HepG2 (cell line): ENCODE measurements around the gene EFCAB11. TPM values are rescaled to one million over a fixed set of nuclear protein-coding genes. Genes with fewer than 3 reads are reported as not detected.

Source experiments
- ATAC-seq: fragments of 200-7000 bp; cut with Tn5 transposase; 3 replicates; pipeline ENCODE4 v1.9.1; 2020; ENCODE audit warnings: mild to moderate bottlenecking, moderate library complexity
- BruUV-seq: library from RNA; stranded (reverse); fragments of 400-500 nt; replicated peaks from 2 replicates; lab custom pipeline; 2021; lab: Mats Ljungman, UMichigan
- CTCF ChIA-PET: fragments of 300-600 bp; formaldehyde crosslinking; extraction: SDS; loops from one replicate; lab custom pipeline; 2021; ENCODE audit warnings: low total read pairs, inconsistent platforms, low intra/inter-chr PET ratio; lab: Yijun Ruan, JAX
- POLR2A ChIA-PET: fragments of 350-600 bp; sonication (Branson Sonifier 250); formaldehyde crosslinking; loops from one replicate; lab custom pipeline; 2020; ENCODE audit warnings: antibody characterized with exemption, inconsistent platforms; lab: Yijun Ruan, JAX
- DNase-seq: peaks from one replicate; pipeline ENCODE4 v3.0.0-alpha.2; 2015; ENCODE audit warnings: low spot score
- FAIRE-seq: peaks from 3 replicates; lab custom pipeline; 2011; peaks lifted over from hg19 to GRCh38; lab: Jason Lieb, UNC
- H2AFZ ChIP-seq: one replicate; pipeline ENCODE4 v1.6.1; 2011; ENCODE audit warnings: low read length, inconsistent platforms
- H3K27ac ChIP-seq: fragments of 300-600 bp; 3 replicates; pipeline ENCODE4 v1.8.0; 2011; ENCODE audit warnings: mixed run types, mild to moderate bottlenecking, mixed read lengths, low read length, inconsistent platforms; ENCODE audit not compliant: insufficient read depth; ENCODE audit errors: extremely low read length
- H3K27me3 ChIP-seq, 2 experiments: fragments of 200-600 bp in 1 of 2; 2 replicates in 1 of 2; 3 replicates in 1 of 2; pipeline versions ENCODE4 v1.6.0 to v1.8.0; 2011; ENCODE audit warnings: low read length in 2 of 2, mild to moderate bottlenecking in 2 of 2, moderate library complexity in 2 of 2, inconsistent platforms in 1 of 2; ENCODE audit not compliant: insufficient read depth in 2 of 2, control insufficient read depth in 1 of 2
- H3K36me3 ChIP-seq, 2 experiments: fragments of 200-600 bp in 1 of 2; replicated peaks in 1 of 2; 2 replicates in 1 of 2; 3 replicates in 1 of 2; pipeline versions ENCODE4 v1.5.1 to v1.8.0; 2011; ENCODE audit warnings: low read length in 2 of 2, inconsistent platforms in 1 of 2; ENCODE audit not compliant: insufficient read depth in 2 of 2, control insufficient read depth in 1 of 2
- H3K4me1 ChIP-seq: 2 replicates; pipeline ENCODE4 v1.5.1; 2012; ENCODE audit warnings: low read length, inconsistent platforms; ENCODE audit not compliant: insufficient read depth
- H3K4me2 ChIP-seq: 2 replicates; pipeline ENCODE4 v1.6.0; 2011; ENCODE audit warnings: low read depth, low read length, inconsistent platforms
- H3K4me3 ChIP-seq, 3 experiments: fragments of 200-600 bp in 1 of 3; sonication (generic), shearing (Covaris generic) in 1 of 3; replicated peaks in 1 of 3; 2 replicates each; pipeline ENCODE4 v1.5.1; 2011 to 2016; ENCODE audit warnings: low read length in 3 of 3, inconsistent platforms in 2 of 3, low read depth in 2 of 3, mild to moderate bottlenecking in 2 of 3, control low read depth in 1 of 3, mixed read lengths in 1 of 3; ENCODE audit not compliant: insufficient read depth in 1 of 3
- H3K79me2 ChIP-seq: one replicate; pipeline ENCODE4 v1.6.1; 2011; ENCODE audit warnings: low read length, inconsistent platforms; ENCODE audit not compliant: insufficient read depth
- H3K9ac ChIP-seq: 2 replicates; pipeline ENCODE4 v1.6.0; 2011; ENCODE audit warnings: mild to moderate bottlenecking, low read depth, low read length, inconsistent platforms; ENCODE audit not compliant: insufficient read depth
- H3K9me3 ChIP-seq: 2 replicates; pipeline ENCODE4 v1.5.1; 2012; ENCODE audit warnings: mild to moderate bottlenecking, low read length
- H4K20me1 ChIP-seq: 2 replicates; pipeline ENCODE4 v1.6.0; 2011; ENCODE audit warnings: inconsistent platforms, mild to moderate bottlenecking, low read length, moderate library complexity; ENCODE audit not compliant: insufficient read depth
- DPF2 ChIP-seq: sonication (generic); formaldehyde crosslinking; IDR thresholded peaks from 2 replicates; pipeline ENCODE4 v1.4.0; 2020; ENCODE audit warnings: mild to moderate bottlenecking, low read depth, missing genetic modification reagents, borderline replicate concordance
- FOXK1 ChIP-seq: sonication (generic); formaldehyde crosslinking; IDR thresholded peaks from 2 replicates; pipeline ENCODE4 v1.4.0; 2020; ENCODE audit warnings: low read depth, missing genetic modification reagents, borderline replicate concordance
- ISL2 ChIP-seq: sonication (generic); formaldehyde crosslinking; IDR thresholded peaks from 2 replicates; pipeline ENCODE4 v1.5.0; 2020; ENCODE audit warnings: missing genetic modification reagents
- MAZ ChIP-seq, 2 experiments: sonication (generic) in 1 of 2; formaldehyde crosslinking in 1 of 2; IDR thresholded peaks; 2 replicates each; pipeline versions ENCODE4 v1.5.0 to v1.6.1; 2012 to 2020; ENCODE audit warnings: low read depth in 2 of 2, mild to moderate bottlenecking in 2 of 2, borderline replicate concordance in 1 of 2, improper control_type of control experiment in 1 of 2, low read length in 1 of 2, missing genetic modification reagents in 1 of 2, moderate library complexity in 1 of 2
- POGK ChIP-seq: sonication (generic); formaldehyde crosslinking; conservative IDR thresholded peaks from 2 replicates; pipeline ENCODE4 v1.8.0; 2022; ENCODE audit warnings: mild to moderate bottlenecking, moderate library complexity, missing genetic modification reagents
- RFXANK ChIP-seq: IDR thresholded peaks from 2 replicates; pipeline ENCODE4 v1.6.1; 2016
- ZFP91 ChIP-seq: sonication (generic); formaldehyde crosslinking; IDR thresholded peaks from 2 replicates; pipeline ENCODE4 v1.9.0; 2022; ENCODE audit warnings: missing genetic modification reagents, mild to moderate bottlenecking, borderline replicate concordance
- ZFYVE20 ChIP-seq: sonication (generic); formaldehyde crosslinking; IDR thresholded peaks from 2 replicates; pipeline ENCODE4 v1.8.0; 2023; ENCODE audit warnings: low read depth, mild to moderate bottlenecking, moderate library complexity, missing genetic modification reagents, borderline replicate concordance
- ZNF431 ChIP-seq: sonication (generic); formaldehyde crosslinking; IDR thresholded peaks from 2 replicates; pipeline ENCODE4 v1.9.0; 2022; ENCODE audit warnings: missing genetic modification reagents, low read depth, mild to moderate bottlenecking, borderline replicate concordance
- ZNF605 ChIP-seq: sonication (generic); formaldehyde crosslinking; IDR thresholded peaks from 2 replicates; pipeline ENCODE4 v1.8.0; 2022; ENCODE audit warnings: mild to moderate bottlenecking, missing genetic modification reagents
- WGBS: methylation state at CpG from one replicate; pipeline ENCODE4 v1.1.6; 2017; ENCODE audit warnings: low lambda C conversion rate; 5-methylcytosine and 5-hydroxymethylcytosine counted together
- in situ Hi-C: cut with HindIII; loops from 2 replicates; pipeline ENCODE4 v1.10.0; 2017; ENCODE audit warnings: low pct_unique_long_range_greater_than_20kb; ENCODE audit not compliant: extremely low pct_ligation_motif_present
- intact Hi-C: fragments of 100-400 bp; cut with micrococcal nuclease; formaldehyde crosslinking; loops from one replicate; pipeline ENCODE4 v1.10.0; 2022; ENCODE audit not compliant: unreplicated experiment
- polyA plus RNA-seq, 8 experiments: library from polyadenylated mRNA; depleted of rRNA in 3 of 8; stranded (reverse) in 7 of 8; unstranded in 1 of 8; fragments of >200 nt; fragmentation: Illumina TruSeq in 4 of 8; extraction: Trizol in 4 of 8; gene quantifications; 2 replicates each; pipeline versions ENCODE4 v1.2.1 to v1.2.3, GENCODE V29; 2011 to 2016; ENCODE audit warnings: low read depth in 4 of 8, missing spikeins in 1 of 8, mixed read lengths in 1 of 8; ENCODE audit not compliant: insufficient read depth in 1 of 8
- total RNA-seq, 5 experiments: library from RNA; depleted of rRNA; stranded (reverse); fragments of >200 nt; fragmentation: Illumina TruSeq; extraction: Trizol; gene quantifications; 2 replicates each; pipeline ENCODE4 v1.2.3, GENCODE V29; 2016; ENCODE audit warnings: low read depth in 1 of 5

Gene EFCAB11
- total and polyA plus RNA-seq, 2 of the 13 experiments (the other 11 are each of a cell fraction or from before 2014, with no cell fraction given): 8.2 to 31.5 TPM

- no peak for FAIRE-seq
- H3K4me3 ChIP-seq: no peak overlapping the region
- no peak overlapping the region for H3K9ac ChIP-seq
- H3K27ac ChIP-seq: no peak overlapping the region
- intact Hi-C loops (no loop called here), in situ Hi-C loops (no loop called here)
- ChIA-PET CTCF (no interaction called here), POLR2A (no interaction called here)
- peaks cover 4% of the 10 kb centered on the region for H3K4me1 ChIP-seq
- no peaks in the 10 kb centered on the region for H3K36me3 ChIP-seq
- no peaks in the 10 kb centered on the region for H3K9me3 ChIP-seq
- DNase-seq: no peak
- no peak overlapping the region for H2AFZ ChIP-seq
- WGBS: 94% methylated on average over 5 of the region's 5 CpGs
- no TSS peak for BruUV-seq
- H3K27me3 ChIP-seq: no peaks in the 10 kb centered on the region; a peak in 1 of 5 replicates
- no peaks in the 10 kb centered on the region for H4K20me1 ChIP-seq
- H3K79me2 ChIP-seq: no peaks in the 10 kb centered on the region
- H3K4me2 ChIP-seq: no peak overlapping the region
- no peak for ATAC-seq
- no peak for TF ChIP-seq ISL2 (CRISPR knock-in tag)
- TF ChIP-seq MAZ (IDR thresholded peaks at IDR 0.05; ENCODE audit: borderline replicate concordance, low read depth, low read length): no peak
- TF ChIP-seq MAZ (CRISPR knock-in tag; IDR thresholded peaks at IDR 0.05; ENCODE audit: low read depth): no peak
- TF ChIP-seq RFXANK (CRISPR knock-in tag): no peak
- no peak for TF ChIP-seq POGK (CRISPR knock-in tag)
- TF ChIP-seq ZNF431 (CRISPR knock-in tag): no peak
- TF ChIP-seq DPF2 (CRISPR knock-in tag): no peak
- no peak for TF ChIP-seq ZFP91
- no peak for TF ChIP-seq FOXK1 (CRISPR knock-in tag)
- no peak for TF ChIP-seq ZFYVE20
- no peak for TF ChIP-seq ZNF605 (CRISPR knock-in tag)
These were observed 142.5 kb downstream of the EFCAB11 start for GRCh38 chr14:89811954-89812575.
